Type B pancreatic cell (in vitro differentiated cells): ENCODE data around the gene SLX4IP. TPM values are rescaled to one million over a fixed set of nuclear protein-coding genes. Genes with fewer than 3 reads are reported as not detected.

Source experiments
- DNase-seq: peaks from one replicate; pipeline ENCODE4 v3.0.0; 2021; ENCODE audit warnings: mixed read lengths; ENCODE audit not compliant: unreplicated experiment; ENCODE audit errors: extremely low spot score
- H3K27ac Mint-ChIP-seq: 2 replicates; pipeline ENCODE4 v1.8.0; 2021; ENCODE audit warnings: mild to moderate bottlenecking, mixed read lengths
- H3K27me3 Mint-ChIP-seq: 2 replicates; pipeline ENCODE4 v1.8.0; 2021; ENCODE audit warnings: mixed read lengths
- H3K36me3 Mint-ChIP-seq: 2 replicates; pipeline ENCODE4 v1.8.0; 2021; ENCODE audit warnings: mixed read lengths
- H3K4me1 Mint-ChIP-seq: one replicate; pipeline ENCODE4 v1.8.0; 2021; ENCODE audit warnings: mixed read lengths; ENCODE audit not compliant: unreplicated experiment
- H3K4me3 Mint-ChIP-seq: 2 replicates; pipeline ENCODE4 v1.8.0; 2021; ENCODE audit warnings: mild to moderate bottlenecking, mixed read lengths
- H3K9me3 Mint-ChIP-seq: 2 replicates; pipeline ENCODE4 v1.8.0; 2021; ENCODE audit warnings: mixed read lengths
- CTCF ChIP-seq: fragments of 200-600 bp; sonication (generic); conservative IDR thresholded peaks from 2 replicates; pipeline ENCODE4 v1.5.0; 2021; ENCODE audit warnings: antibody characterized with exemption, mild to moderate bottlenecking
- total RNA-seq: library from RNA; stranded (reverse); gene quantifications from 2 replicates; pipeline ENCODE4 v1.2.1, GENCODE V29; 2021; ENCODE audit warnings: low replicate concordance

Gene SLX4IP
- total RNA-seq, 1 donor from 2014 or later, result 8.5 TPM

- H3K27me3 Mint-ChIP-seq, result no peaks in the 10 kb centered on the region
- peaks cover 71% of the 10 kb centered on the region for H3K36me3 Mint-ChIP-seq
- DNase-seq, result no peak
- no peak for TF ChIP-seq CTCF
- no peaks in the 10 kb centered on the region for H3K9me3 Mint-ChIP-seq
- no peak overlapping the region for H3K27ac Mint-ChIP-seq
- peaks cover 62% of the 10 kb centered on the region for H3K4me1 Mint-ChIP-seq
- H3K4me3 Mint-ChIP-seq, result no peak overlapping the region
Measured at GRCh38 chr20:10662151-10662550, 227.0 kb downstream of the SLX4IP start.

- no peak overlapping the region for H3K27ac Mint-ChIP-seq
- H3K36me3 Mint-ChIP-seq, result peaks cover 70% of the 10 kb centered on the region
- no peak overlapping the region for H3K4me3 Mint-ChIP-seq
- no peak for TF ChIP-seq CTCF
- H3K9me3 Mint-ChIP-seq, result no peaks in the 10 kb centered on the region
- H3K27me3 Mint-ChIP-seq, result no peaks in the 10 kb centered on the region
- peaks cover 56% of the 10 kb centered on the region for H3K4me1 Mint-ChIP-seq
- no peak for DNase-seq
Measured at GRCh38 chr20:10662661-10663458, 227.8 kb downstream of the SLX4IP start.

GRCh38 chr20:10663756-10664155 is 228.7 kb downstream of the SLX4IP start:
- no peaks in the 10 kb centered on the region for H3K9me3 Mint-ChIP-seq
- H3K27me3 Mint-ChIP-seq, result no peaks in the 10 kb centered on the region
- H3K27ac Mint-ChIP-seq, result peak overlapping the region; percentile 71
- TF ChIP-seq CTCF, result no peak
- H3K4me3 Mint-ChIP-seq, result peak overlapping the region; percentile 65
- no peak for DNase-seq
- peaks cover 59% of the 10 kb centered on the region for H3K4me1 Mint-ChIP-seq
- peaks cover 68% of the 10 kb centered on the region for H3K36me3 Mint-ChIP-seq

GRCh38 chr20:10665027-10665561 is 230.0 kb downstream of the SLX4IP start:
- Mint-ChIP-seq H3K27me3 (no peaks in the 10 kb centered on the region), H3K36me3 (peaks cover 71% of the 10 kb centered on the region), H3K4me1 (peaks cover 60% of the 10 kb centered on the region), H3K27ac (peak overlapping the region; percentile 70), H3K9me3 (no peaks in the 10 kb centered on the region), H3K4me3 (peak overlapping the region; percentile 71)
- TF ChIP-seq CTCF, result no peak
- no peak for DNase-seq

- Mint-ChIP-seq H3K27me3 (no peaks in the 10 kb centered on the region), H3K27ac (peak overlapping the region; percentile 70), H3K4me1 (peaks cover 60% of the 10 kb centered on the region), H3K9me3 (no peaks in the 10 kb centered on the region), H3K4me3 (peak overlapping the region; percentile 71), H3K36me3 (peaks cover 64% of the 10 kb centered on the region)
- no peak for TF ChIP-seq CTCF
- no peak for DNase-seq
Measured at GRCh38 chr20:10665791-10666190, 230.7 kb downstream of the SLX4IP start.
